Sigmoid colon (tissue), 7 donors: Measurements from ENCODE around the gene FARP2. TPM values are rescaled to one million over a fixed set of nuclear protein-coding genes. Genes with fewer than 3 reads are reported as not detected.
"Not testable (repeated sequence)": the region's sequence is repeated elsewhere in the genome, so short reads cannot be mapped to it uniquely, and the experiment has no call there.

ENCODE experiments used
- DNase-seq: peaks from one replicate; pipeline ENCODE4 v3.0.0-alpha.2; 2019
- H3K27ac ChIP-seq, 4 donors: fragments of 200-600 bp; sonication (generic); one replicate each; pipeline ENCODE4 v1.5.1; 2016 to 2019; ENCODE audit warnings: mild to moderate bottlenecking in 1 of 4
- H3K27me3 ChIP-seq, 3 donors: fragments of 200-600 bp; sonication (generic); one replicate each; pipeline ENCODE4 v1.5.1; 2019; ENCODE audit warnings: mild to moderate bottlenecking in 1 of 3
- H3K36me3 ChIP-seq, 4 donors: fragments of 200-600 bp; sonication (generic); one replicate each; pipeline ENCODE4 v1.5.1; 2016 to 2019
- H3K4me1 ChIP-seq, 4 donors: fragments of 200-600 bp; sonication (generic); one replicate each; pipeline ENCODE4 v1.5.1; 2017 to 2019
- H3K4me3 ChIP-seq, 4 donors: fragments of 200-600 bp; sonication (generic); one replicate each; pipeline ENCODE4 v1.5.1; 2017 to 2019; ENCODE audit warnings: mild to moderate bottlenecking in 2 of 4, moderate library complexity in 1 of 4
- H3K9me3 ChIP-seq, 4 donors: fragments of 200-600 bp in 3 of 4; sonication (generic) in 3 of 4; one replicate each; pipeline versions ENCODE4 v1.5.1 to v1.6.1; 2013 to 2019
- EP300 ChIP-seq, 4 donors: sonication (generic); formaldehyde crosslinking; IDR thresholded peaks; one replicate each; pipeline ENCODE4 v1.6.1; 2017; ENCODE audit warnings: antibody characterized with exemption in 4 of 4
- POLR2A ChIP-seq, 2 donors: fragments of 450-650 bp; IDR thresholded peaks; one replicate each; pipeline ENCODE4 v1.6.1; 2016; ENCODE audit warnings: antibody characterized with exemption in 2 of 2, mild to moderate bottlenecking in 2 of 2, moderate library complexity in 2 of 2
- POLR2AphosphoS5 ChIP-seq, 4 donors: sonication (generic); formaldehyde crosslinking; IDR thresholded peaks; one replicate each; pipeline ENCODE4 v1.6.1; 2017; ENCODE audit warnings: antibody characterized with exemption in 4 of 4
- WGBS, 2 donors: extraction: QIAGEN DNeasy Blood & Tissue Kit; methylation state at CpG; one replicate each; pipeline ENCODE4 v1.1.7; 2013; 5-methylcytosine and 5-hydroxymethylcytosine counted together
- intact Hi-C: fragments of 100-400 bp; cut with DNase I; formaldehyde crosslinking; loops from one replicate; pipeline ENCODE4 v1.15.1; 2023
- polyA plus RNA-seq, 3 donors: library from polyadenylated mRNA; stranded (reverse); fragments of 200-250 nt; gene quantifications; one replicate each; pipeline ENCODE4 v1.2.3, GENCODE V29; 2013
- total RNA-seq, 4 donors: library from RNA; depleted of rRNA; stranded (reverse); fragments of >200 nt; gene quantifications; one replicate each; pipeline ENCODE4 v1.1.0, GENCODE V29; 2016
- TF ChIP-seq, protein P1 (sequence below), 4 experiments: fragments of 450-650 bp in 3 of 4; fragments of 200-600 bp in 1 of 4; IDR thresholded peaks; one replicate each; pipeline ENCODE4 v1.5.1; 2016 to 2019; ENCODE audit warnings: antibody characterized with exemption in 4 of 4, mild to moderate bottlenecking in 3 of 4, moderate library complexity in 2 of 4
- donor health status: healthy with polysubstance abuse.
- donor health status: Bipolar disorder and iron deficiency.
- donor health status: healthy.

FARP2 gene
- total and polyA plus RNA-seq, 7 donors = 19.3 to 41.6 (median 28.5) TPM

DNA sequence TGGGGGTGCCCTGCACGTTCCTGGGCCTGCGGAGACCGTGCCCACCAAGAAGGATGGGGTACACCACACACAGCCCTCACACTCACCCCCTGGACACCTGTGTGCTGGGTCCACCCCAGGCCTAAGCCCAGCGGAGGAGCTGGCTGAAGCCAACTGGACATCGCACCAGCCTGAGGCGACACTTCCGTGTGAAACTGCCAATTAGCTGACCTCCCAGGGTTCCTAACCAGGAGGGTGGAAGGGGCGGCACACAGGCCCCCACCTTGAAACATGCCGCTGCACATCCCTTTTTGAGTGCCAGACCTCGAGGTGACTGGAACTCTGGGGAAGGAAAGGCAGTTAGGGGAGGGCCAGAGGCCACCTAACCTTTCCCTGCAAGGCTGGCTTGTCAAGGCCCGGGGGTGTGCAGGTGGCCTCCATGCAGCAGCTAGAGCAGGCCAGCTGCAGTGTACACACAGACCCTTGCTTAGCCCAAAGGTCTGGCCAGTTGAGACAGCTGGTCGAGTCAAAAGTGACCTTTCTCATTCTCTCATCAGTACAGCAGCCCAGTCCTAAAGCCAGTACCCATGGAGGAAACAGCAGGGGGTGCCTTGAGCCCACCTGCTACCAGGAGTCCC lies 147.8 kb downstream of the FARP2 start:
- no peaks in the 10 kb centered on the region for H3K27me3 ChIP-seq
- H3K9me3 ChIP-seq = no peaks in the 10 kb centered on the region
- H3K4me3 ChIP-seq = no peak overlapping the region
- DNase-seq = no peak
- no peak for TF ChIP-seq POLR2A (IDR thresholded peaks at IDR 0.05)
- TF ChIP-seq, protein P1, sequence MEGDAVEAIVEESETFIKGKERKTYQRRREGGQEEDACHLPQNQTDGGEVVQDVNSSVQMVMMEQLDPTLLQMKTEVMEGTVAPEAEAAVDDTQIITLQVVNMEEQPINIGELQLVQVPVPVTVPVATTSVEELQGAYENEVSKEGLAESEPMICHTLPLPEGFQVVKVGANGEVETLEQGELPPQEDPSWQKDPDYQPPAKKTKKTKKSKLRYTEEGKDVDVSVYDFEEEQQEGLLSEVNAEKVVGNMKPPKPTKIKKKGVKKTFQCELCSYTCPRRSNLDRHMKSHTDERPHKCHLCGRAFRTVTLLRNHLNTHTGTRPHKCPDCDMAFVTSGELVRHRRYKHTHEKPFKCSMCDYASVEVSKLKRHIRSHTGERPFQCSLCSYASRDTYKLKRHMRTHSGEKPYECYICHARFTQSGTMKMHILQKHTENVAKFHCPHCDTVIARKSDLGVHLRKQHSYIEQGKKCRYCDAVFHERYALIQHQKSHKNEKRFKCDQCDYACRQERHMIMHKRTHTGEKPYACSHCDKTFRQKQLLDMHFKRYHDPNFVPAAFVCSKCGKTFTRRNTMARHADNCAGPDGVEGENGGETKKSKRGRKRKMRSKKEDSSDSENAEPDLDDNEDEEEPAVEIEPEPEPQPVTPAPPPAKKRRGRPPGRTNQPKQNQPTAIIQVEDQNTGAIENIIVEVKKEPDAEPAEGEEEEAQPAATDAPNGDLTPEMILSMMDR (IDR thresholded peaks at IDR 0.05) = no peak
- no peak for TF ChIP-seq POLR2AphosphoS5 (IDR thresholded peaks at IDR 0.05)
- no peak for TF ChIP-seq EP300 (IDR thresholded peaks at IDR 0.05)
- WGBS, 2 donors = 87 to 90% methylated on average over 12 of the region's 12 CpGs
- H3K4me1 ChIP-seq = peaks cover 0 to 33% (median 28%) of the 10 kb centered on the region in 4 donors
- peaks cover 0 to 24% (median 3%) of the 10 kb centered on the region in 4 donors for H3K36me3 ChIP-seq
- no peak overlapping the region for H3K27ac ChIP-seq
- intact Hi-C loops = no loop called here

DNA sequence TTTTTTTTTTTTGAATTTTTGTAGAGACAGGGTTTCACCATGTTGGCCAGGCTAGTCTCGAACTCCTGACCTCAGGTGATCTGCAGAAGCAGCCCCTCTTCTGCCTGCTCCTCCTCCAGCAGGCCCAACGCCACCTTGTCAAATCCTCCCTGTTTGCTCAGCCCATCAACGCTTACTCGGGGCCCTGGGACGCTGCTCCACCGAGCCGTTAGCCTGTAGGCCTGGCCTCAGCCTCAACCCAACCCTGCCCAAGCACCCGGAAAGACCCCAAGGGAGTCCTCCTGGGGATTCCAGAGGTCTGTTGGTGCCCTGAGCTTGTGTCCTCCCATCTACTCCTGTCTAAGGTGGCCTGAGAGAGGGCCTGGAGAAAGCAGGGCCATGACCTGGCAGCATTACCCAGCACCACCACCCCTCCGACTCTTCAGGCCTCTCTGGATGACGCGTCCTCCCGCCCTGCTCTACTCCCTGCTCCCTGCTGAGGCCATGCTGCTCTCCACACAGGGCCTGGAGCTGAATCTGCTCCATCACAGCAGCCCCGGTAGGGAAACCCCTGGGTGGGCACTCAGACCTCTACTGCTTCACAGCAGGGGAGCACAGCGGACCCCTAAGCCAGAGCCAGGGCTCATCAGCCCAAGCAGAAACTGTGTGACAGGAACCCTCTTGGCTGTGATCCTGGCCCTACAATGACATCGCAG lies 149.1 kb downstream of the FARP2 start:
- no peak for DNase-seq
- no peak for TF ChIP-seq POLR2A (IDR thresholded peaks at IDR 0.05)
- TF ChIP-seq, protein P1 (IDR thresholded peaks at IDR 0.05) = no peak
- TF ChIP-seq EP300 (IDR thresholded peaks at IDR 0.05) = no peak
- TF ChIP-seq POLR2AphosphoS5 (IDR thresholded peaks at IDR 0.05) = no peak
- Histone ChIP-seq H3K9me3 (no peaks in the 10 kb centered on the region), H3K4me3 (no peak overlapping the region), H3K27me3 (no peaks in the 10 kb centered on the region), H3K27ac (no peak overlapping the region), H3K4me1 (peaks cover 0 to 43% (median 40%) of the 10 kb centered on the region in 4 donors), H3K36me3 (peaks cover 0 to 13% (median 2%) of the 10 kb centered on the region in 4 donors)
- 84 to 91% methylated on average over 15 of the region's 15 CpGs for WGBS, 2 donors
- intact Hi-C loops = loop anchor here (5.0 kb wide), 2 partner anchors 148 to 197 kb away; partner anchors contain the start of genes FARP2 and ING5

- no peak overlapping the region for H3K4me3 ChIP-seq
- WGBS, 2 donors = 93 to 94% methylated on average over 7 of the region's 7 CpGs
- intact Hi-C loops = loop anchor here (5.0 kb wide), 2 partner anchors 148 to 197 kb away; partner anchors contain the start of genes FARP2 and ING5
- no peak for DNase-seq
- TF ChIP-seq POLR2AphosphoS5 (IDR thresholded peaks at IDR 0.05) (no peak), EP300 (IDR thresholded peaks at IDR 0.05) (no peak), POLR2A (IDR thresholded peaks at IDR 0.05) (no peak)
- TF ChIP-seq, protein P1 (IDR thresholded peaks at IDR 0.05) = no peak
- H3K36me3 ChIP-seq = peaks cover 0 to 11% (median 2%) of the 10 kb centered on the region in 4 donors
- H3K9me3 ChIP-seq = no peaks in the 10 kb centered on the region
- H3K27me3 ChIP-seq = no peaks in the 10 kb centered on the region
- H3K4me1 ChIP-seq = peaks cover 0 to 43% (median 40%) of the 10 kb centered on the region in 4 donors
- no peak overlapping the region for H3K27ac ChIP-seq
These were observed 149.7 kb downstream of the FARP2 start for GRCh38 chr2:241505781-241506201.

GRCh38 chr2:241506317-241506716 lies 150.2 kb downstream of the FARP2 start:
- not testable (repeated sequence) for H3K27me3 ChIP-seq, H3K9me3 ChIP-seq, H3K27ac ChIP-seq, H3K4me3 ChIP-seq, H3K36me3 ChIP-seq, DNase-seq
- 97% methylated on average over 11 of the region's 11 CpGs for WGBS, 2 donors
- peaks cover 0 to 43% (median 40%) of the 10 kb centered on the region in 4 donors for H3K4me1 ChIP-seq
- intact Hi-C loops = loop anchor here (5.0 kb wide), 2 partner anchors 149 to 196 kb away; partner anchors contain the start of genes FARP2 and ING5

DNA sequence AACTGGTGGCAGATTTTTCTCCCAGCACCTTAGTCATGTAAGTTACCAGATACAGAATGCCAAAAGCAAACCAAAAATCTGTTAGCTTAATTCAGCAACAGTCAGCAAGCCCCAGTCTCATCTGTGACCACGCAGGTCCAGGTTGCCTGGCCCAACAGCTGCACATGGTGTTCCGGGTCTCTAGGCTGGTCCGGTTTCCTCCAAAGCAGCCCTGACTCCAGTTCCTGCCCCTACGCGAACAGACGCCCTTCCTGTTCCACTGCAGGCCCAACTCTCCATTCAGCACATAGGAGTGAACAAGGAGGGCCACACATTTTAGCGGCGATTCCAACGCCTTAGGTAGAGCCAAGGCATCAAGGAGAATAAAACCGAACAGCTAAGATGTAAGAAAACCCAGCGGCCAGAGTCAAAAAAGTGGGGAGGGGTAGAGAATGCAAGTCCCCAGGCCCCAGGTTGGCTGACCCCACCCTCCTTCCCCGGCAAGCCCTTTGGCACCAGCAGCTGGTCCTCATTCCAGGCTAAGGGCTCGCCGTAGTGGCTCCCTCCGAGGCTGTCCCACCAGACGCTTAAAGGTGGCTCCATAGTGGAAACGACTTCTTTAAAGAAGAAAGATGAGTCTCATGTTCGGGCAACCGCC lies 150.8 kb downstream of the FARP2 start:
- TF ChIP-seq POLR2AphosphoS5 (IDR thresholded peaks at IDR 0.05) = no peak
- TF ChIP-seq POLR2A (IDR thresholded peaks at IDR 0.05) = no peak
- no peak for TF ChIP-seq EP300 (IDR thresholded peaks at IDR 0.05)
- TF ChIP-seq, protein P1 (IDR thresholded peaks at IDR 0.05) = no peak
- H3K27me3 ChIP-seq = no peaks in the 10 kb centered on the region
- peaks cover 0 to 43% (median 40%) of the 10 kb centered on the region in 4 donors for H3K4me1 ChIP-seq
- H3K9me3 ChIP-seq = no peaks in the 10 kb centered on the region
- peak overlapping the region; percentile 65 to 99 (median 76) for H3K4me3 ChIP-seq
- peak overlapping the region; percentile 82 to 91 (median 90) for H3K27ac ChIP-seq
- H3K36me3 ChIP-seq = no peaks in the 10 kb centered on the region
- DNase-seq = no peak
- 56 to 66% methylated on average over 19 of the region's 19 CpGs for WGBS, 2 donors
- intact Hi-C loops = loop anchor here (5.0 kb wide), 2 partner anchors 150 to 195 kb away; partner anchors contain the start of genes FARP2 and ING5
